Suprapubic skin (tissue), 4 donors: ENCODE results near the gene STUM.

Experiments used
- EP300 ChIP-seq: sonication (generic); formaldehyde crosslinking; IDR thresholded peaks from one replicate; pipeline ENCODE4 v1.6.1; 2017; ENCODE audit warnings: antibody characterized with exemption
- POLR2A ChIP-seq, 2 donors: fragments of 450-650 bp; IDR thresholded peaks; one replicate each; pipeline ENCODE4 v1.6.1; 2017; ENCODE audit warnings: antibody characterized with exemption in 2 of 2, mild to moderate bottlenecking in 2 of 2, moderate library complexity in 2 of 2
- POLR2AphosphoS5 ChIP-seq, 3 donors: sonication (generic); formaldehyde crosslinking; IDR thresholded peaks; one replicate each; pipeline ENCODE4 v1.6.1; 2017; ENCODE audit warnings: antibody characterized with exemption in 3 of 3
- TF ChIP-seq, protein P1 (sequence below), 2 donors: fragments of 200-600 bp in 1 of 2; fragments of 450-650 bp in 1 of 2; sonication (generic) in 1 of 2; IDR thresholded peaks; one replicate each; pipeline ENCODE4 v1.5.1; 2016 to 2019; ENCODE audit warnings: antibody characterized with exemption in 2 of 2, mild to moderate bottlenecking in 1 of 2, moderate library complexity in 1 of 2

DNA sequence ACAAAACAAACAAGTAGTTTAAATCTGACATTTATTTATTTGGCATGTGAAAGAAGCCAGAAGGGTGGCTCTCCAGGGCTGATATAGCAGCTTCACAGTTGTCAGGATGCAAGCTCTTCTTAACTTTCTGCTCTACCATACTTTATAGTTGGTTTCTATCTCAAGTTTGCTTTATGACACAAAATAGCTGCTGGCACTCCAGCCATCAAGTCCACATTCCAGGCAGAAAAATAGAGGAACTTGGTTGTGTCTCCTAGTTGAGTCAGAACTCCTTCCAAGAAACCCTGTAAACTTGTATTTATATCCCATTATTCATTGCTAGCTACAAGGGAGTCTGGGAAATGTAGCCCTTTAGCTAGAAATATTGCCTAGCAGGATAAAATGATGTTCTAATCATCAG is 24.0 kb upstream of the STUM start:
- TF ChIP-seq, protein P1, sequence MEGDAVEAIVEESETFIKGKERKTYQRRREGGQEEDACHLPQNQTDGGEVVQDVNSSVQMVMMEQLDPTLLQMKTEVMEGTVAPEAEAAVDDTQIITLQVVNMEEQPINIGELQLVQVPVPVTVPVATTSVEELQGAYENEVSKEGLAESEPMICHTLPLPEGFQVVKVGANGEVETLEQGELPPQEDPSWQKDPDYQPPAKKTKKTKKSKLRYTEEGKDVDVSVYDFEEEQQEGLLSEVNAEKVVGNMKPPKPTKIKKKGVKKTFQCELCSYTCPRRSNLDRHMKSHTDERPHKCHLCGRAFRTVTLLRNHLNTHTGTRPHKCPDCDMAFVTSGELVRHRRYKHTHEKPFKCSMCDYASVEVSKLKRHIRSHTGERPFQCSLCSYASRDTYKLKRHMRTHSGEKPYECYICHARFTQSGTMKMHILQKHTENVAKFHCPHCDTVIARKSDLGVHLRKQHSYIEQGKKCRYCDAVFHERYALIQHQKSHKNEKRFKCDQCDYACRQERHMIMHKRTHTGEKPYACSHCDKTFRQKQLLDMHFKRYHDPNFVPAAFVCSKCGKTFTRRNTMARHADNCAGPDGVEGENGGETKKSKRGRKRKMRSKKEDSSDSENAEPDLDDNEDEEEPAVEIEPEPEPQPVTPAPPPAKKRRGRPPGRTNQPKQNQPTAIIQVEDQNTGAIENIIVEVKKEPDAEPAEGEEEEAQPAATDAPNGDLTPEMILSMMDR (IDR thresholded peaks at IDR 0.05): no peak
- TF ChIP-seq EP300 (no peak), POLR2AphosphoS5 (IDR thresholded peaks at IDR 0.05) (no peak), POLR2A (IDR thresholded peaks at IDR 0.05) (no peak)
